ENCODE measurements around the gene ADAMTS2.

The ADAMTS2 gene

DNA sequence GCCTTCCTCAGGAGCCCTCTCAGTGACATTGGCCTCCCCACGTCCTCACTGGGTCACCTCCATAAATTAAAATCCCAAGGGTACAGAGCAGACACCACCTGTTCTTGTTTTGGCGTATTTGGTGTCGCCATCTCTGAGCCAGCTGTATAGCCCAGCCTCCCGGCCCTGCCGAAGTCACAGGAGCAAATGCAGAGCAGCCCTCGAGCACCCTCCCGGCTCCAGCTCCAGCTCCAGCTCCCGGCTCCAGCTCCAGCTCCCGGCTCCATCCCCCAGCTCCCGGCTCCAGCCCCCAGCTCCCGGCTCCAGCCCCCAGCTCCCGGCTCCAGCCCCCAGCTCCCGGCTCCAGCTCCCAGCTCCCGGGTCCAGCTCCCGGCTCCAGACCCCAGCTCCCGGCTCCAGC is 210.8 kb downstream of the ADAMTS2 start:
- no peak overlapping the region for H3K4me3 Mint-ChIP-seq
- DNase-seq (ENCODE audit: low spot score in 2 of 2) (no peak), ATAC-seq (ENCODE audit: low read depth) (no peak)
- no peak overlapping the region for H3K27ac Mint-ChIP-seq
- no peaks in the 10 kb centered on the region for H3K27me3 Mint-ChIP-seq
- no peaks in the 10 kb centered on the region for H3K4me1 Mint-ChIP-seq
- H3K36me3 Mint-ChIP-seq = no peaks in the 10 kb centered on the region
- peaks cover 2% of the 10 kb centered on the region for H3K9me3 Mint-ChIP-seq

DNA sequence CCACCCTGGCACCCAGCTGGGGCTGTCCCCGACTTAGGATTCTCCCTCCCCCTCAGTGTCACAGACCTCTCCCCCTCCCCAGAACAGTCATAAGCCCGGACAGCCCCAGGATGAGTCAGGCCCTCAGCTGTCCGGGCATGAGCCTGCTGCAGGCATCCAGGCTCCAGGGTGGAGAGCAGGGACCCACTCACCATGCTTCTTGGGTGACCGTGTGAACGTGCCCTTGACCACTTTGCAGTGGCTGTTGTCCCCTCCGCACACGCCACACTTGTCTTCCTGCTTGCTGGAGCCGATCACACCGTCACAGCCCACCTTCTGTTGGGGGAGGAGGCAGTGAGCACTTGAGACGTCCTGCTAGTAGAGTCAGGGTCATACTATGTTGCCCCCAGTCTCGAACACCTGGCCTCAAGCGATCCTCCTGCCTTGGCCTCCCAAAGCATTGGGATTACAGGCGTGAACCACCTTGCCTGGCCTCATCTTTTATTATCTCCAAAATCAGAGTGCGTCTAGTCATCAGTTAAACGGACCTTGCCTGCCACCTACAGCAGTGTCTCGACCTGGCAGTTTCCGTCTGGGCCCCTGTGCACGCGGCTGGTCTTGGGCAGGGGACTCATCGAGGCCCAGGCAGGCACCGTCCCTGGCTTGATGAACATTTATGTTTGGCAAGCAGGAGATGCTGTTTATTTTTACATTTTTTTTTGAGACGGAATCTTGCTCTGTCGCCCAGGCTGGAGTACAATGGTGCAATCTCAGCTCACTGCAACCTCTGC is 212.5 kb downstream of the ADAMTS2 start:
- H3K27ac Mint-ChIP-seq = no peak overlapping the region
- no peak for ATAC-seq (ENCODE audit: low read depth)
- H3K4me3 Mint-ChIP-seq = no peak overlapping the region
- DNase-seq (ENCODE audit: low spot score in 2 of 2) = no peak
- no peaks in the 10 kb centered on the region for H3K4me1 Mint-ChIP-seq
- peaks cover 2% of the 10 kb centered on the region for H3K9me3 Mint-ChIP-seq
- H3K27me3 Mint-ChIP-seq = peaks cover 1% of the 10 kb centered on the region
- H3K36me3 Mint-ChIP-seq = no peaks in the 10 kb centered on the region

GRCh38 chr5:179131886-179132585 is 213.2 kb downstream of the ADAMTS2 start:
- DNase-seq (ENCODE audit: low spot score in 2 of 2) = no peak
- no peak overlapping the region for H3K4me3 Mint-ChIP-seq
- H3K9me3 Mint-ChIP-seq = peaks cover 2% of the 10 kb centered on the region
- no peaks in the 10 kb centered on the region for H3K36me3 Mint-ChIP-seq
- no peak overlapping the region for H3K27ac Mint-ChIP-seq
- peaks cover 1% of the 10 kb centered on the region for H3K27me3 Mint-ChIP-seq
- H3K4me1 Mint-ChIP-seq = no peaks in the 10 kb centered on the region
- ATAC-seq (ENCODE audit: low read depth) = no peak

- peaks cover 2% of the 10 kb centered on the region for H3K9me3 Mint-ChIP-seq
- no peaks in the 10 kb centered on the region for H3K4me1 Mint-ChIP-seq
- DNase-seq (ENCODE audit: low spot score in 2 of 2) (no peak), ATAC-seq (ENCODE audit: low read depth) (no peak)
- no peaks in the 10 kb centered on the region for H3K36me3 Mint-ChIP-seq
- H3K4me3 Mint-ChIP-seq = no peak overlapping the region
- H3K27ac Mint-ChIP-seq = no peak overlapping the region
- peaks cover 3% of the 10 kb centered on the region for H3K27me3 Mint-ChIP-seq
These were observed 213.9 kb downstream of the ADAMTS2 start for GRCh38 chr5:179131321-179131835.

DNA sequence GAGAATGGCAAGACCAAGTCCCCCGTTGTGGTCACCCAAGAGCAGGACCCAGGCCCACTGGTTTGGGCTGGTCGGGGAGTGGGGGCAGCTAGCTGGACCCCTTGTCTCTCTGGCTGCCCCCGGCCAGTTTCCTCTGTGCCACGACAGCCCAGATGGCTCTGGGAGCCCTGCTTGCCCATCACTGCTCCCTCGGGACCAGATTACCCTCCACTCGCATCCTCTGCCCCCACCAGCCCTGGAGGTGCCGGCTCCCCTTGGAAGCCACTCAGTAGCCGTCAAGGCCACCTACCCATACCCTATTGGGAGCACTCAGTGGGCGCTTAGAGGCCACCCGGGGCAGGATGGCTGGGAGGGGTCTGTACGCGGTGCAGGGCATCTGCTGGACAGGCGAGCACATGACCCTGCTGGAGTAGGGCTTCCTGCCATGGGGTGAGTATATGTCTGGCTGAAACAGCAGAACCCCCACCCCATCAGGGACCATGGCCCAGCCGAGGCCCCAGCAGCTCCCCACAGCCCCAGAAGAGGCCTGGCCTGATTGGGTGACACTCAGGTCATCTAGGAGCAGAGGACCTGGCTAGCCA is 215.1 kb downstream of the ADAMTS2 start:
- ATAC-seq (ENCODE audit: low read depth) (no peak), DNase-seq (ENCODE audit: low spot score in 2 of 2) (no peak)
- Mint-ChIP-seq H3K36me3 (no peaks in the 10 kb centered on the region), H3K27ac (no peak overlapping the region), H3K4me3 (no peak overlapping the region), H3K9me3 (peaks cover 2% of the 10 kb centered on the region), H3K27me3 (peaks cover 3% of the 10 kb centered on the region), H3K4me1 (no peaks in the 10 kb centered on the region)

GRCh38 chr5:179129607-179130071 is 215.6 kb downstream of the ADAMTS2 start:
- Mint-ChIP-seq H3K27ac (no peak overlapping the region), H3K36me3 (no peaks in the 10 kb centered on the region), H3K9me3 (no peaks in the 10 kb centered on the region), H3K4me1 (no peaks in the 10 kb centered on the region), H3K27me3 (peaks cover 4% of the 10 kb centered on the region), H3K4me3 (no peak overlapping the region)
- ATAC-seq (ENCODE audit: low read depth) (no peak), DNase-seq (ENCODE audit: low spot score in 2 of 2) (no peak)

GRCh38 chr5:179128976-179129375 is 216.3 kb downstream of the ADAMTS2 start:
- ATAC-seq (ENCODE audit: low read depth) = no peak
- Mint-ChIP-seq H3K9me3 (no peaks in the 10 kb centered on the region), H3K4me1 (no peaks in the 10 kb centered on the region)

GRCh38 chr5:179128041-179128365 is 217.3 kb downstream of the ADAMTS2 start:
- Mint-ChIP-seq H3K27me3 (peaks cover 4% of the 10 kb centered on the region), H3K27ac (no peak overlapping the region)
- no peak for DNase-seq (ENCODE audit: low spot score in 2 of 2)

More at GRCh38 chr5:179128976-179129375, 216.3 kb downstream of the ADAMTS2 start:
- no peak for DNase-seq (ENCODE audit: low spot score in 2 of 2)
- Mint-ChIP-seq H3K27ac (no peak overlapping the region), H3K4me3 (no peak overlapping the region), H3K36me3 (no peaks in the 10 kb centered on the region), H3K27me3 (peaks cover 4% of the 10 kb centered on the region)

DNA sequence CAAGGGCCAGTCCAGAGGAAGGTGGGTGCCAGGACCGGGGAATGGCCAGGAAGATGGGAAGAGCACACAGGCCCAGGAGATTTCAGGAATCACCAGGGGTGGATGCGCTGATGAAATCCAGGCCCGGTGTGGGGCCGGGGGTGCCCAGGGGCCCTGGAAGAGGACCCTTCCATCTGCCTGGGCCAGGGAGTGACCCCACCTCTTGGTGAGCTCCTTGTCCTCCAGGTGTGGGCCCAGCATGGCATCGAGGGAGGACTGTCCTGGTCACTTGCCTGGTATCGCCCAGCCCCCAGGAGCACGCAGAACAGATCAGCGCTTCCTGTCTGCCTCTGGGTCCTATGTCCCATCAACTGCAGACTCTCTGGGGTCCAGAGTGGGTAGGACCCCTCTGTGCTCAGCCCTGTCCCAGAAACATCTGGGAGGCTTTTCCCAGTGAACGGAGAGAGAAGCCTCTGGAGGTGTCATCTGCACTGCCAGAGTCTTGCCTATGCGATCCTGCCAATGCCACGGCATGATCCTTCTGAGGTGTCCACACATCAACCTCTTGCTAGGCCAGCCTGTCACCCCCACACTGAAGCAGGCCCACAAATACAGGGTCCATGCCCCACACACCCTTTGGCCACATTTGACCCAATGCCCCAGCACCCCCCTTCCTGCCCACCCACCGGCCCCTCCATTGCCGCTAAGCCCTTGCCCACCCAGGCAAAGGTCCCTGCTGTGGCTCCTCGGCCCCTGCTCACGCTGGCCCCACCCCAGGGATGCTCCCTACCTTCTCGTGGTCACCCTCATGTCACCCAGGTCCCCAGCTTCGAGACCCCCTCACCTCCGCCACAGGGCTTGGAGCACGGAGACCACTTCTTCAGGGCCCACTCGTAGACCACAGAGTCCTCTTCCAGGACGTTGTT is 217.9 kb downstream of the ADAMTS2 start:
- DNase-seq (ENCODE audit: low spot score in 2 of 2) (no peak), ATAC-seq (ENCODE audit: low read depth) (no peak)
- no peak overlapping the region for H3K27ac Mint-ChIP-seq
- H3K9me3 Mint-ChIP-seq = no peaks in the 10 kb centered on the region
- H3K4me3 Mint-ChIP-seq = no peak overlapping the region
- H3K36me3 Mint-ChIP-seq = no peaks in the 10 kb centered on the region
- peaks cover 4% of the 10 kb centered on the region for H3K27me3 Mint-ChIP-seq
- H3K4me1 Mint-ChIP-seq = no peaks in the 10 kb centered on the region

More at GRCh38 chr5:179128041-179128365, 217.3 kb downstream of the ADAMTS2 start:
- H3K4me3 Mint-ChIP-seq = no peak overlapping the region
- no peaks in the 10 kb centered on the region for H3K9me3 Mint-ChIP-seq
- no peaks in the 10 kb centered on the region for H3K36me3 Mint-ChIP-seq
- ATAC-seq (ENCODE audit: low read depth) = no peak
- H3K4me1 Mint-ChIP-seq = no peaks in the 10 kb centered on the region

- H3K9me3 Mint-ChIP-seq = no peaks in the 10 kb centered on the region
- DNase-seq (ENCODE audit: low spot score in 2 of 2) = no peak
- H3K27ac Mint-ChIP-seq = no peak overlapping the region
- ATAC-seq (ENCODE audit: low read depth) = no peak
- H3K4me1 Mint-ChIP-seq = no peaks in the 10 kb centered on the region
- H3K27me3 Mint-ChIP-seq = peaks cover 4% of the 10 kb centered on the region
- no peaks in the 10 kb centered on the region for H3K36me3 Mint-ChIP-seq
- H3K4me3 Mint-ChIP-seq = no peak overlapping the region
These were observed 218.7 kb downstream of the ADAMTS2 start for GRCh38 chr5:179126506-179126991.

GRCh38 chr5:179125789-179126505 is 219.3 kb downstream of the ADAMTS2 start:
- no peak overlapping the region for H3K4me3 Mint-ChIP-seq
- H3K36me3 Mint-ChIP-seq = no peaks in the 10 kb centered on the region
- no peaks in the 10 kb centered on the region for H3K4me1 Mint-ChIP-seq
- no peak for ATAC-seq (ENCODE audit: low read depth)
- peaks cover 4% of the 10 kb centered on the region for H3K27me3 Mint-ChIP-seq
- DNase-seq (ENCODE audit: low spot score in 2 of 2) = no peak
- H3K27ac Mint-ChIP-seq = no peak overlapping the region
- no peaks in the 10 kb centered on the region for H3K9me3 Mint-ChIP-seq

GRCh38 chr5:179124853-179125788 is 220.1 kb downstream of the ADAMTS2 start:
- no peak overlapping the region for H3K27ac Mint-ChIP-seq
- no peaks in the 10 kb centered on the region for H3K9me3 Mint-ChIP-seq
- DNase-seq (ENCODE audit: low spot score in 2 of 2) = no peak

More at GRCh38 chr5:179124853-179125788, 220.1 kb downstream of the ADAMTS2 start:
- H3K27me3 Mint-ChIP-seq = peaks cover 4% of the 10 kb centered on the region
- no peak for ATAC-seq (ENCODE audit: low read depth)
- no peaks in the 10 kb centered on the region for H3K4me1 Mint-ChIP-seq
- H3K4me3 Mint-ChIP-seq = no peak overlapping the region
- no peaks in the 10 kb centered on the region for H3K36me3 Mint-ChIP-seq
